Activated T-helper 2 cell treated with anti-CD3 and anti-CD28 coated beads, Interferon-gamma antibody, Interleukin-2, Interleukin-4, amounts not matched to agents 10 μg/mL and 5 μg/mL and 100 μg/mL, durations not matched to agents 14 hours and 24 hours and 36 hours (primary cell): Measurements from ENCODE around the gene TRAF1. TPM values are rescaled to one million over a fixed set of nuclear protein-coding genes. Genes with fewer than 3 reads are reported as not detected.

ENCODE experiments used
- DNase-seq: peaks from one replicate; pipeline ENCODE4 v3.0.0; 2021; ENCODE audit warnings: low spot score
- H3K27ac Mint-ChIP-seq: one replicate; pipeline ENCODE4 v1.8.0; 2021; ENCODE audit warnings: mixed read lengths
- H3K27me3 Mint-ChIP-seq: one replicate; pipeline ENCODE4 v1.8.0; 2021; ENCODE audit warnings: low read depth, mixed read lengths
- H3K36me3 Mint-ChIP-seq: one replicate; pipeline ENCODE4 v1.8.0; 2021; ENCODE audit warnings: low read depth, mixed read lengths
- H3K4me1 Mint-ChIP-seq: one replicate; pipeline ENCODE4 v1.8.0; 2021; ENCODE audit warnings: low read depth, mixed read lengths
- H3K4me3 Mint-ChIP-seq: one replicate; pipeline ENCODE4 v1.8.0; 2021; ENCODE audit warnings: low read depth, mild to moderate bottlenecking, moderate library complexity, mixed read lengths
- H3K9me3 Mint-ChIP-seq: one replicate; pipeline ENCODE4 v1.8.0; 2021; ENCODE audit warnings: mixed read lengths
- intact Hi-C: fragments of 100-400 bp; cut with micrococcal nuclease; formaldehyde crosslinking; loops from one replicate; pipeline ENCODE4 v1.15.1; 2023
- total RNA-seq: library from RNA; stranded (reverse); gene quantifications from 2 replicates; pipeline ENCODE4 v1.2.3, GENCODE V29; 2022

TRAF1 gene
- total RNA-seq, 1 donor from 2014 or later = 164 TPM

- Mint-ChIP-seq H3K4me1 (peaks cover 48% of the 10 kb centered on the region), H3K27ac (peak overlapping the region; percentile 80), H3K27me3 (peaks cover 5% of the 10 kb centered on the region), H3K9me3 (no peaks in the 10 kb centered on the region), H3K36me3 (no peaks in the 10 kb centered on the region), H3K4me3 (no peak overlapping the region)
- DNase-seq = no peak
- intact Hi-C loops = loop anchor here (2.0 kb wide), 1 partner anchor 20 kb away; no protein-coding TSS in a partner anchor
Observed at GRCh38 chr9:120937127-120937526, 10.5 kb upstream of the TRAF1 start.

GRCh38 chr9:120936764-120937122 is 10.1 kb upstream of the TRAF1 start:
- no peaks in the 10 kb centered on the region for H3K9me3 Mint-ChIP-seq
- H3K36me3 Mint-ChIP-seq = no peaks in the 10 kb centered on the region
- H3K27me3 Mint-ChIP-seq = peaks cover 5% of the 10 kb centered on the region
- H3K4me1 Mint-ChIP-seq = peaks cover 50% of the 10 kb centered on the region
- DNase-seq = no peak
- peak overlapping the region; percentile 52 for H3K4me3 Mint-ChIP-seq
- H3K27ac Mint-ChIP-seq = peak overlapping the region; percentile 80
- intact Hi-C loops = loop anchor here (1.0 to 2.0 kb wide), 3 partner anchors 20 to 180 kb away; partner anchors contain the start of gene PSMD5

- Mint-ChIP-seq H3K27me3 (peaks cover 2% of the 10 kb centered on the region), H3K27ac (peak overlapping the region; percentile 80), H3K36me3 (no peaks in the 10 kb centered on the region), H3K4me1 (peaks cover 55% of the 10 kb centered on the region), H3K9me3 (no peaks in the 10 kb centered on the region), H3K4me3 (peak overlapping the region; percentile 52)
- intact Hi-C loops = loop anchor here (1.0 to 2.0 kb wide), 3 partner anchors 19 to 180 kb away; partner anchors contain the start of gene PSMD5
- DNase-seq = peak; percentile 75
Observed at GRCh38 chr9:120936011-120936763, 9.6 kb upstream of the TRAF1 start.

- Mint-ChIP-seq H3K9me3 (no peaks in the 10 kb centered on the region), H3K27me3 (no peaks in the 10 kb centered on the region), H3K36me3 (peaks cover 3% of the 10 kb centered on the region), H3K4me3 (peak overlapping the region; percentile 52), H3K4me1 (peaks cover 59% of the 10 kb centered on the region), H3K27ac (peak overlapping the region; percentile 80)
- intact Hi-C loops = no loop called here
- DNase-seq = no peak
Observed at GRCh38 chr9:120935383-120935857, 8.8 kb upstream of the TRAF1 start.

- DNase-seq = no peak
- intact Hi-C loops = loop anchor here (5.0 kb wide), 1 partner anchor 268 kb away; the partner anchor contains the start of gene RAB14
- Mint-ChIP-seq H3K27me3 (no peaks in the 10 kb centered on the region), H3K9me3 (no peaks in the 10 kb centered on the region), H3K4me3 (peak overlapping the region; percentile 21), H3K27ac (peak overlapping the region; percentile 77), H3K36me3 (peaks cover 3% of the 10 kb centered on the region), H3K4me1 (peaks cover 66% of the 10 kb centered on the region)
Observed at GRCh38 chr9:120934281-120934680, 7.7 kb upstream of the TRAF1 start.

GRCh38 chr9:120933310-120934055 is 6.9 kb upstream of the TRAF1 start:
- Mint-ChIP-seq H3K27ac (peak overlapping the region; percentile 77), H3K4me3 (no peak overlapping the region), H3K27me3 (no peaks in the 10 kb centered on the region), H3K9me3 (no peaks in the 10 kb centered on the region), H3K36me3 (peaks cover 3% of the 10 kb centered on the region), H3K4me1 (peaks cover 67% of the 10 kb centered on the region)
- DNase-seq = no peak
- intact Hi-C loops = loop anchor here (5.0 kb wide), 1 partner anchor 269 kb away; the partner anchor contains the start of gene RAB14

GRCh38 chr9:120932086-120932823 is 5.7 kb upstream of the TRAF1 start:
- peaks cover 3% of the 10 kb centered on the region for H3K36me3 Mint-ChIP-seq
- peak overlapping the region; percentile 100 for H3K27ac Mint-ChIP-seq
- H3K9me3 Mint-ChIP-seq = no peaks in the 10 kb centered on the region
- intact Hi-C loops = loop anchor here (5.0 kb wide), 1 partner anchor 270 kb away; the partner anchor contains the start of gene RAB14
- H3K4me1 Mint-ChIP-seq = peaks cover 77% of the 10 kb centered on the region
- peak overlapping the region; percentile 73 for H3K4me3 Mint-ChIP-seq
- no peak for DNase-seq
- no peaks in the 10 kb centered on the region for H3K27me3 Mint-ChIP-seq

- Mint-ChIP-seq H3K27ac (peak overlapping the region; percentile 100), H3K4me1 (peaks cover 77% of the 10 kb centered on the region), H3K36me3 (peaks cover 3% of the 10 kb centered on the region), H3K27me3 (no peaks in the 10 kb centered on the region), H3K4me3 (peak overlapping the region; percentile 73), H3K9me3 (no peaks in the 10 kb centered on the region)
- intact Hi-C loops = loop anchor here (1.0 to 5.0 kb wide), 3 partner anchors 39 to 271 kb away; partner anchors contain the start of genes PHF19 and RAB14
- DNase-seq = peak; percentile 55
Observed at GRCh38 chr9:120931231-120932085, 4.9 kb upstream of the TRAF1 start.

- Mint-ChIP-seq H3K9me3 (no peaks in the 10 kb centered on the region), H3K36me3 (peaks cover 22% of the 10 kb centered on the region), H3K27me3 (no peaks in the 10 kb centered on the region), H3K27ac (peak overlapping the region; percentile 93), H3K4me3 (peak overlapping the region; percentile 76), H3K4me1 (peaks cover 68% of the 10 kb centered on the region)
- DNase-seq = no peak
- intact Hi-C loops = loop anchor here (5.0 kb wide), 1 partner anchor 137 kb away; the partner anchor contains the start of gene FBXW2
Observed at GRCh38 chr9:120929229-120929791, 2.7 kb upstream of the TRAF1 start.

- Mint-ChIP-seq H3K36me3 (peaks cover 29% of the 10 kb centered on the region), H3K4me1 (peaks cover 67% of the 10 kb centered on the region), H3K27ac (peak overlapping the region; percentile 98), H3K27me3 (no peaks in the 10 kb centered on the region), H3K4me3 (peak overlapping the region; percentile 92), H3K9me3 (no peaks in the 10 kb centered on the region)
- intact Hi-C loops = loop anchor here (5.0 kb wide), 1 partner anchor 136 kb away; the partner anchor contains the start of gene FBXW2
- DNase-seq = peak; percentile 81
Observed at GRCh38 chr9:120928483-120929228, 2.1 kb upstream of the TRAF1 start.
